NCI-H774 (cell line): ENCODE measurements around the gene MT4.

ENCODE experiments used
- DNase-seq: peaks from one replicate; lab custom pipeline; 2025; lab: John Stamatoyannopoulos, UW

The MT4 gene

GRCh38 chr16:56564793-56565477, at the start of gene MT4:
Gene MT4, plus strand, starts transcription at chr16:56565073. Its CDS starts 56 bp downstream, at chr16:56565129.
- no peak for DNase-seq

GRCh38 chr16:56515665-56516064, 49.2 kb upstream of the MT4 start:
- no peak for DNase-seq

GRCh38 chr16:56517206-56517605, 47.7 kb upstream of the MT4 start:
- no peak for DNase-seq

GRCh38 chr16:56518425-56518824, 46.4 kb upstream of the MT4 start:
- no peak for DNase-seq

- peak; percentile 88 for DNase-seq
Observed at GRCh38 chr16:56519459-56520250, 45.2 kb upstream of the MT4 start, which contains the start of gene BBS2. Gene BBS2, minus strand, starts transcription at chr16:56520024. Its CDS starts 162 bp downstream, at chr16:56519862.

- no peak for DNase-seq
Observed at GRCh38 chr16:56520251-56520577, 44.7 kb upstream of the MT4 start.

- no peak for DNase-seq
Observed at GRCh38 chr16:56525236-56525635, 39.6 kb upstream of the MT4 start.

GRCh38 chr16:56530872-56531271, 34.0 kb upstream of the MT4 start:
- no peak for DNase-seq

GRCh38 chr16:56532714-56533113, 32.2 kb upstream of the MT4 start:
- DNase-seq: no peak

GRCh38 chr16:56534847-56535383, 30.0 kb upstream of the MT4 start:
- DNase-seq: no peak

- DNase-seq: no peak
Observed at GRCh38 chr16:56538331-56538730, 26.5 kb upstream of the MT4 start.

- DNase-seq: no peak
Observed at GRCh38 chr16:56539656-56540055, 25.2 kb upstream of the MT4 start.

- no peak for DNase-seq
Observed at GRCh38 chr16:56542039-56542438, 22.8 kb upstream of the MT4 start.

- no peak for DNase-seq
Observed at GRCh38 chr16:56547120-56547948, 17.5 kb upstream of the MT4 start.

- no peak for DNase-seq
Observed at GRCh38 chr16:56547949-56548567, 16.8 kb upstream of the MT4 start.

GRCh38 chr16:56549161-56549560, 15.7 kb upstream of the MT4 start:
- no peak for DNase-seq

- no peak for DNase-seq
Observed at GRCh38 chr16:56549744-56550385, 15.0 kb upstream of the MT4 start.

GRCh38 chr16:56551796-56552738, 12.8 kb upstream of the MT4 start:
- no peak for DNase-seq

- DNase-seq: no peak
Observed at GRCh38 chr16:56554441-56554840, 10.4 kb upstream of the MT4 start.

- DNase-seq: no peak
Observed at GRCh38 chr16:56558024-56558747, 6.7 kb upstream of the MT4 start.
